ENCODE results near the gene DHRS3. TPM values are rescaled to one million over a fixed set of nuclear protein-coding genes. Genes with fewer than 3 reads are reported as not detected.
"Not testable (repeated sequence)": the region's sequence is repeated elsewhere in the genome, so short reads cannot be mapped to it uniquely, and the experiment has no call there.

The DHRS3 gene
- total and polyA plus RNA-seq, 10 donors, result 8.9 to 41.0 (median 28.7) TPM

DNA sequence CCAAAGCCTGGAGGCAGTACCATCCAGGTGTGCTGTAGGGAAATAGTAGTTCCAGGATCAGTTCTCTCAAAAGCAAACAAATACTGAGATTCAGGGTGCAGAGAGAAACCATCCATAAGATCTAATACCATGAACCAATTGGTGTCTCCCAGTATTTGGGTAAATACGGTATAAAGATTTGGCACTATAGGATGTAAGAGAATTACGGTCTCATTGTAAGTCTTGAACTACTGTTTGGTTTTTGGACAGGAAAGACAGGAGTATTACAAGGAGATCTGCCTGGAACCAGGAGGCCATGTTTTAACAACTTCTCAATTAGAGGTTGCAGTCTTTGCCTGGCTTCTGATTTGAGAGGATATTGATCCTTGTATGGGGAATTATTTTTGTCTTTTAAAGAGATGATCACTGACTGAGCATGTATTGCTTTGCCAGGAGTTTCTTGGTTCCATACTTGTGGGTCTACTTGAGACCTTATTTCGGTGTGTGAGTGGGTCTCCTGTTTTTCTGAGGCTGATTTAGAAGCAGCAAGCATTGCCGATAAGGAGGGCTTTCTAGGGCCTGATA, 36.1 kb upstream of the DHRS3 start:
- Histone ChIP-seq H3K4me1 (peaks cover 0 to 14% (median 4%) of the 10 kb centered on the region in 6 donors), H3K27ac (no peak overlapping the region), H3K9me3 (no peaks in the 10 kb centered on the region), H3K27me3 (replicated peaks in 1 of 7) (peaks cover 0 to 7% (median 0%) of the 10 kb centered on the region in 7 donors), H3K36me3 (no peaks in the 10 kb centered on the region), H3K4me3 (no peak overlapping the region)
- intact Hi-C loops (cut with DNase I; ENCODE audit: low total_unique reads), result loop anchor here (10.0 kb wide), 1 partner anchor 379 kb away; no protein-coding TSS in a partner anchor
- TF ChIP-seq POLR2A (IDR thresholded peaks at IDR 0.05) (no peak), POLR2AphosphoS5 (IDR thresholded peaks at IDR 0.05) (no peak)
- TF ChIP-seq, protein P1, sequence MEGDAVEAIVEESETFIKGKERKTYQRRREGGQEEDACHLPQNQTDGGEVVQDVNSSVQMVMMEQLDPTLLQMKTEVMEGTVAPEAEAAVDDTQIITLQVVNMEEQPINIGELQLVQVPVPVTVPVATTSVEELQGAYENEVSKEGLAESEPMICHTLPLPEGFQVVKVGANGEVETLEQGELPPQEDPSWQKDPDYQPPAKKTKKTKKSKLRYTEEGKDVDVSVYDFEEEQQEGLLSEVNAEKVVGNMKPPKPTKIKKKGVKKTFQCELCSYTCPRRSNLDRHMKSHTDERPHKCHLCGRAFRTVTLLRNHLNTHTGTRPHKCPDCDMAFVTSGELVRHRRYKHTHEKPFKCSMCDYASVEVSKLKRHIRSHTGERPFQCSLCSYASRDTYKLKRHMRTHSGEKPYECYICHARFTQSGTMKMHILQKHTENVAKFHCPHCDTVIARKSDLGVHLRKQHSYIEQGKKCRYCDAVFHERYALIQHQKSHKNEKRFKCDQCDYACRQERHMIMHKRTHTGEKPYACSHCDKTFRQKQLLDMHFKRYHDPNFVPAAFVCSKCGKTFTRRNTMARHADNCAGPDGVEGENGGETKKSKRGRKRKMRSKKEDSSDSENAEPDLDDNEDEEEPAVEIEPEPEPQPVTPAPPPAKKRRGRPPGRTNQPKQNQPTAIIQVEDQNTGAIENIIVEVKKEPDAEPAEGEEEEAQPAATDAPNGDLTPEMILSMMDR (IDR thresholded peaks at IDR 0.05 in 8 of 11, conservative IDR thresholded peaks at IDR 0.05 in 3 of 11), result no peak
- no peak for DNase-seq
- WGBS, 5 donors, result 85 to 92% (median 86%) methylated on average over 4 of the region's 4 CpGs

DNA sequence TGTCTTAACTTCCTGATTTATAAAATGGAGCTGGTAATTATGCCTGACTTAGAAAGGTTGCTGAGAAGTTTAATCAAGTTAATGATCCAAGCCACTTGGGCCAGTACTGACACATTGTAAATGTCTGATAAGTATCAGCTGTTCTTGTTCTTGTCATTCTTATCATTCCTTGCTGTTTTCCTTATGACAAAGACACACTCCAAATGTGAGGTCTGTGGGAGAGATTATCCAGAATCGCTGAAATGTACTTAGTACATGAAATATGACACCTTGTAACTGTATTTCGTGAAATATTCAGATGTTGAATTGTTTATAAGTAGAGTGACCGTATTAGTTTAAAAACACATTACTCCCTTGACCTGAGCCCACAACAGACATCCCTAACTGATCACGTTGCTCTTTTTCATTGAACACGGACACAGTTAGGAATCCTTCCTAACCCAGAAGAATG, 32.0 kb upstream of the DHRS3 start:
- no peaks in the 10 kb centered on the region for H3K9me3 ChIP-seq
- TF ChIP-seq, protein P1 (IDR thresholded peaks at IDR 0.05 in 8 of 11, conservative IDR thresholded peaks at IDR 0.05 in 3 of 11), result no peak
- TF ChIP-seq POLR2AphosphoS5 (IDR thresholded peaks at IDR 0.05) (no peak), POLR2A (IDR thresholded peaks at IDR 0.05) (no peak)

DNA sequence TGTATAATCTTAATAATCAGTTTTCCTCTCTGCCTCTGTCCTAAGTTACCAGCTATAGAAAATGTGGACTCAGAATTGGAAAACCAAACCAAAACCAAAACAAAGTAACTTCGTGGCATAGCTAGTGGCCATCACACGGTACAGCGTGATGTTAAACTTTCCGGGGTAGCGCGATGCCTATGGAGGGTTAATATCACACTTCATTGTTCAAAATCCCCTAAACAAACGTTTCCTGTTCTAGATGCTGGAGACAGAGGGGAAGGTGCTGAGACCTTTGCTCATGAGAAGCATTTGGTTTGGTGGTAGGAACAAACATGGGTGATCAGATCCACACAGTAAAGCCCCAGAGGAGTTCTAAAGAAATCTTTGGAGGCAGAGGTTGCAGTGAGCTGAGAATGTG, 30.7 kb upstream of the DHRS3 start:
- intact Hi-C loops (cut with DNase I; ENCODE audit: low total_unique reads), result no loop called here
- no peak for DNase-seq
- Histone ChIP-seq H3K4me3 (no peak overlapping the region), H3K9me3 (no peaks in the 10 kb centered on the region), H3K27ac (no peak overlapping the region), H3K36me3 (no peaks in the 10 kb centered on the region), H3K4me1 (no peaks in the 10 kb centered on the region), H3K27me3 (replicated peaks in 1 of 7) (no peaks in the 10 kb centered on the region)
- WGBS, 5 donors, result 77 to 84% (median 82%) methylated on average over 7 of the region's 7 CpGs
- TF ChIP-seq POLR2AphosphoS5 (IDR thresholded peaks at IDR 0.05) (no peak), POLR2A (IDR thresholded peaks at IDR 0.05) (no peak)
- TF ChIP-seq, protein P1 (IDR thresholded peaks at IDR 0.05 in 8 of 11, conservative IDR thresholded peaks at IDR 0.05 in 3 of 11), result no peak

More for the DNA sequence above, 32.0 kb upstream of the DHRS3 start:
- no peak for DNase-seq
- Histone ChIP-seq H3K4me3 (no peak overlapping the region), H3K27ac (peak overlapping the region in 2 of 8 donors; percentile 18 to 21), H3K36me3 (no peaks in the 10 kb centered on the region), H3K27me3 (replicated peaks in 1 of 7) (no peaks in the 10 kb centered on the region), H3K4me1 (no peaks in the 10 kb centered on the region)
- intact Hi-C loops (cut with DNase I; ENCODE audit: low total_unique reads), result loop anchor here (10.0 kb wide), 1 partner anchor 375 kb away; no protein-coding TSS in a partner anchor
- WGBS, 5 donors, result 67 to 83% (median 79%) methylated on average over 5 of the region's 5 CpGs

DNA sequence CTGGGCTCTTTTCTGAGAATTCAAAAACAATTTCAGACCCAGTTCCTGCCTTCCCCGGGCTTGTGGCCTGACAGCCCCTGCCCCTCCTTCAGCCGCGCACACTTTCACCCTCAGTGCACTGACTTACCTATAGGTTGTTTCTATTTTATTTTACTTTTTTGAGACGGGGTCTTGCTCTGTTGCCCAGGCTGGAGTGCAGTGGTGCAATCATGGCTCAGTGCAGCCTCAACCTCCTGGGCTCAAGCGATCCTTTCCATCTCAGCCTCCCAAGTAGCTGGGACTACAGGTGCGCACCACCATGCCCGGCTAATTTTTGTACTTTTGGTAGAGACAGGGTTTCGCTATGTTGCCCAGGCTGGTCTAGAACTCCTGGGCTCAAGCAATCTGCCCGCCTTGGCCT, 27.4 kb upstream of the DHRS3 start:
- H3K27ac ChIP-seq; H3K36me3 ChIP-seq; intact Hi-C loops (cut with DNase I; ENCODE audit: low total_unique reads); H3K4me1 ChIP-seq; DNase-seq; H3K27me3 ChIP-seq (replicated peaks in 1 of 7); H3K4me3 ChIP-seq: not testable (repeated sequence)
- peaks cover 0 to 19% (median 13%) of the 10 kb centered on the region in 8 donors for H3K9me3 ChIP-seq
- WGBS, 5 donors, result 89 to 94% (median 92%) methylated on average over 9 of the region's 9 CpGs

All from spleen (tissue), 11 donors.